ENCODE results near the gene C1QTNF5. TPM values are rescaled to one million over a fixed set of nuclear protein-coding genes. Genes with fewer than 3 reads are reported as not detected.

The C1QTNF5 gene
- total and polyA plus RNA-seq, 2 of the 8 experiments (the other 6 are each of a cell fraction or from before 2014, with no cell fraction given), result 2.2 to 2.7 TPM

DNA sequence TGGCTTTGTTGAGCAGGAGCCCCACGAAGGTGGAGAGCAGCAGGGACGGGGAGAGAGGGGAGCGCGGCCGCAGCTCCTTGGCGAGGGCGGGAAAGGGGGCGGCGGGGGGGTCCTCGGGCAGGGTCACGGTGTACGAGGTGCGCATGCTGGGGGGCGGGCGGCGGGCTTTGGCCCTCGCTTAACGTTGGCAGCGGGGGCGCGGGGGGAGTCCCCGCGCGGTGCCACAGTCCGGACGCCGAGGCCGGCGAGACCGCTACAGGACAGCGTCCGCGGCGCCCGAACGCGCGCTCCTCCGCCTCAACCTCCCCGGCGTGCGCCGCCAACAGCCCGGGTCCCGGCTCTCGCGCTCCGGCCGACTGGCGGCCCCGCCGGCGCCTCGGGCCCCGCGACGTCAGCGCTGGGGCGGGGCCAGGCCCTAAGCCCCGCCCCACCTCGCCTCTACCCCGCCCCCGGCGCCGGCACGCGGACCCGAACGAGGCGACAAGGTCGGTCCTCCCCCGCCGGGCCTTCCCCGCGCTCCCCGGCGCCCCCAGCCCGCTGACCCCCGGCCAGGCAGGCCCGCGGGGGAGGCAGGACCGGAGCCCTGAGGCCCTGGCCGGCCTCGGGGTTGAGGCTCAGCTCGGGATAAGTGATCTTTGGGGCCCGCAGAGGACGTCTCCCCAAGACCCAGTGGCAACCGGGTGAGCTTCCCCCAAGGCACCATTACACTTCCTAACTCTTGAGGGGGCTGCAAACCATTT is 23.3 kb upstream of the C1QTNF5 start (continued):
- TF ChIP-seq, protein P1, sequence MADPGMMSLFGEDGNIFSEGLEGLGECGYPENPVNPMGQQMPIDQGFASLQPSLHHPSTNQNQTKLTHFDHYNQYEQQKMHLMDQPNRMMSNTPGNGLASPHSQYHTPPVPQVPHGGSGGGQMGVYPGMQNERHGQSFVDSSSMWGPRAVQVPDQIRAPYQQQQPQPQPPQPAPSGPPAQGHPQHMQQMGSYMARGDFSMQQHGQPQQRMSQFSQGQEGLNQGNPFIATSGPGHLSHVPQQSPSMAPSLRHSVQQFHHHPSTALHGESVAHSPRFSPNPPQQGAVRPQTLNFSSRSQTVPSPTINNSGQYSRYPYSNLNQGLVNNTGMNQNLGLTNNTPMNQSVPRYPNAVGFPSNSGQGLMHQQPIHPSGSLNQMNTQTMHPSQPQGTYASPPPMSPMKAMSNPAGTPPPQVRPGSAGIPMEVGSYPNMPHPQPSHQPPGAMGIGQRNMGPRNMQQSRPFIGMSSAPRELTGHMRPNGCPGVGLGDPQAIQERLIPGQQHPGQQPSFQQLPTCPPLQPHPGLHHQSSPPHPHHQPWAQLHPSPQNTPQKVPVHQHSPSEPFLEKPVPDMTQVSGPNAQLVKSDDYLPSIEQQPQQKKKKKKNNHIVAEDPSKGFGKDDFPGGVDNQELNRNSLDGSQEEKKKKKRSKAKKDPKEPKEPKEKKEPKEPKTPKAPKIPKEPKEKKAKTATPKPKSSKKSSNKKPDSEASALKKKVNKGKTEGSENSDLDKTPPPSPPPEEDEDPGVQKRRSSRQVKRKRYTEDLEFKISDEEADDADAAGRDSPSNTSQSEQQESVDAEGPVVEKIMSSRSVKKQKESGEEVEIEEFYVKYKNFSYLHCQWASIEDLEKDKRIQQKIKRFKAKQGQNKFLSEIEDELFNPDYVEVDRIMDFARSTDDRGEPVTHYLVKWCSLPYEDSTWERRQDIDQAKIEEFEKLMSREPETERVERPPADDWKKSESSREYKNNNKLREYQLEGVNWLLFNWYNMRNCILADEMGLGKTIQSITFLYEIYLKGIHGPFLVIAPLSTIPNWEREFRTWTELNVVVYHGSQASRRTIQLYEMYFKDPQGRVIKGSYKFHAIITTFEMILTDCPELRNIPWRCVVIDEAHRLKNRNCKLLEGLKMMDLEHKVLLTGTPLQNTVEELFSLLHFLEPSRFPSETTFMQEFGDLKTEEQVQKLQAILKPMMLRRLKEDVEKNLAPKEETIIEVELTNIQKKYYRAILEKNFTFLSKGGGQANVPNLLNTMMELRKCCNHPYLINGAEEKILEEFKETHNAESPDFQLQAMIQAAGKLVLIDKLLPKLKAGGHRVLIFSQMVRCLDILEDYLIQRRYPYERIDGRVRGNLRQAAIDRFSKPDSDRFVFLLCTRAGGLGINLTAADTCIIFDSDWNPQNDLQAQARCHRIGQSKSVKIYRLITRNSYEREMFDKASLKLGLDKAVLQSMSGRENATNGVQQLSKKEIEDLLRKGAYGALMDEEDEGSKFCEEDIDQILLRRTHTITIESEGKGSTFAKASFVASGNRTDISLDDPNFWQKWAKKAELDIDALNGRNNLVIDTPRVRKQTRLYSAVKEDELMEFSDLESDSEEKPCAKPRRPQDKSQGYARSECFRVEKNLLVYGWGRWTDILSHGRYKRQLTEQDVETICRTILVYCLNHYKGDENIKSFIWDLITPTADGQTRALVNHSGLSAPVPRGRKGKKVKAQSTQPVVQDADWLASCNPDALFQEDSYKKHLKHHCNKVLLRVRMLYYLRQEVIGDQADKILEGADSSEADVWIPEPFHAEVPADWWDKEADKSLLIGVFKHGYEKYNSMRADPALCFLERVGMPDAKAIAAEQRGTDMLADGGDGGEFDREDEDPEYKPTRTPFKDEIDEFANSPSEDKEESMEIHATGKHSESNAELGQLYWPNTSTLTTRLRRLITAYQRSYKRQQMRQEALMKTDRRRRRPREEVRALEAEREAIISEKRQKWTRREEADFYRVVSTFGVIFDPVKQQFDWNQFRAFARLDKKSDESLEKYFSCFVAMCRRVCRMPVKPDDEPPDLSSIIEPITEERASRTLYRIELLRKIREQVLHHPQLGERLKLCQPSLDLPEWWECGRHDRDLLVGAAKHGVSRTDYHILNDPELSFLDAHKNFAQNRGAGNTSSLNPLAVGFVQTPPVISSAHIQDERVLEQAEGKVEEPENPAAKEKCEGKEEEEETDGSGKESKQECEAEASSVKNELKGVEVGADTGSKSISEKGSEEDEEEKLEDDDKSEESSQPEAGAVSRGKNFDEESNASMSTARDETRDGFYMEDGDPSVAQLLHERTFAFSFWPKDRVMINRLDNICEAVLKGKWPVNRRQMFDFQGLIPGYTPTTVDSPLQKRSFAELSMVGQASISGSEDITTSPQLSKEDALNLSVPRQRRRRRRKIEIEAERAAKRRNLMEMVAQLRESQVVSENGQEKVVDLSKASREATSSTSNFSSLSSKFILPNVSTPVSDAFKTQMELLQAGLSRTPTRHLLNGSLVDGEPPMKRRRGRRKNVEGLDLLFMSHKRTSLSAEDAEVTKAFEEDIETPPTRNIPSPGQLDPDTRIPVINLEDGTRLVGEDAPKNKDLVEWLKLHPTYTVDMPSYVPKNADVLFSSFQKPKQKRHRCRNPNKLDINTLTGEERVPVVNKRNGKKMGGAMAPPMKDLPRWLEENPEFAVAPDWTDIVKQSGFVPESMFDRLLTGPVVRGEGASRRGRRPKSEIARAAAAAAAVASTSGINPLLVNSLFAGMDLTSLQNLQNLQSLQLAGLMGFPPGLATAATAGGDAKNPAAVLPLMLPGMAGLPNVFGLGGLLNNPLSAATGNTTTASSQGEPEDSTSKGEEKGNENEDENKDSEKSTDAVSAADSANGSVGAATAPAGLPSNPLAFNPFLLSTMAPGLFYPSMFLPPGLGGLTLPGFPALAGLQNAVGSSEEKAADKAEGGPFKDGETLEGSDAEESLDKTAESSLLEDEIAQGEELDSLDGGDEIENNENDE (IDR thresholded peaks at IDR 0.05; ENCODE audit: insufficient replicate concordance, low read length), result no peak
- TF ChIP-seq CREB1 (IDR thresholded peaks at IDR 0.05) (no peak), EP300 (IDR thresholded peaks at IDR 0.05; ENCODE audit: borderline replicate concordance in 1 of 2, low read depth in 2 of 2, low read length in 2 of 2) (no peak), TAF7 (optimal IDR thresholded peaks at IDR 0.05; ENCODE audit: borderline replicate concordance, low read depth, low read length) (no peak), SP4 (IDR thresholded peaks at IDR 0.05; ENCODE audit: low read length) (no peak), SP2 (IDR thresholded peaks at IDR 0.05; ENCODE audit: low read length) (no peak), SIN3A (conservative IDR thresholded peaks at IDR 0.05 in 1 of 2, IDR thresholded peaks at IDR 0.05 in 1 of 2; ENCODE audit: low read depth in 1 of 2, low read length in 2 of 2) (no peak), GABPA (IDR thresholded peaks at IDR 0.05; ENCODE audit: borderline replicate concordance, insufficient read depth, low read length) (peak; percentile 26; the same call in 1 of the 2 replicates)
- TF ChIP-seq, protein P2, sequence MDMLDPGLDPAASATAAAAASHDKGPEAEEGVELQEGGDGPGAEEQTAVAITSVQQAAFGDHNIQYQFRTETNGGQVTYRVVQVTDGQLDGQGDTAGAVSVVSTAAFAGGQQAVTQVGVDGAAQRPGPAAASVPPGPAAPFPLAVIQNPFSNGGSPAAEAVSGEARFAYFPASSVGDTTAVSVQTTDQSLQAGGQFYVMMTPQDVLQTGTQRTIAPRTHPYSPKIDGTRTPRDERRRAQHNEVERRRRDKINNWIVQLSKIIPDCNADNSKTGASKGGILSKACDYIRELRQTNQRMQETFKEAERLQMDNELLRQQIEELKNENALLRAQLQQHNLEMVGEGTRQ (IDR thresholded peaks at IDR 0.05; ENCODE audit: low read length), result no peak

All from H1 (cell line).